MCF 10A (cell line): ENCODE data around the gene TSTD1. TPM values are rescaled to one million over a fixed set of nuclear protein-coding genes. Genes with fewer than 3 reads are reported as not detected.

Source experiments
- BruUV-seq: library from RNA; stranded (reverse); fragments of 400-500 nt; replicated peaks from 2 replicates; lab custom pipeline; 2021; lab: Mats Ljungman, UMichigan
- CTCF ChIA-PET: fragments of 300-600 bp; sonication (Branson Sonifier 250); formaldehyde crosslinking; extraction: SDS; loops from one replicate; lab custom pipeline; 2021; ENCODE audit warnings: antibody characterized with exemption, inconsistent platforms; lab: Yijun Ruan, JAX
- POLR2A ChIA-PET: fragments of 300-600, 350-650 bp; sonication (Branson Sonifier 250); formaldehyde crosslinking; extraction: SDS; loops from one replicate; lab custom pipeline; 2020; ENCODE audit warnings: antibody characterized with exemption, inconsistent platforms; lab: Yijun Ruan, JAX
- DNase-seq: peaks from one replicate; pipeline ENCODE4 v3.0.0-alpha.2; 2018; ENCODE audit not compliant: unreplicated experiment
- H3K27ac Mint-ChIP-seq: one replicate; pipeline ENCODE4 v1.8.0; 2022; ENCODE audit warnings: mild to moderate bottlenecking, low read depth, mixed read lengths; ENCODE audit not compliant: unreplicated experiment
- H3K27me3 Mint-ChIP-seq: one replicate; pipeline ENCODE4 v1.8.0; 2022; ENCODE audit warnings: mixed read lengths; ENCODE audit not compliant: insufficient read depth, unreplicated experiment
- H3K36me3 Mint-ChIP-seq: one replicate; pipeline ENCODE4 v1.8.0; 2022; ENCODE audit warnings: mild to moderate bottlenecking, moderate library complexity, mixed read lengths; ENCODE audit not compliant: insufficient read depth, unreplicated experiment
- H3K4me1 Mint-ChIP-seq: one replicate; pipeline ENCODE4 v1.8.0; 2022; ENCODE audit warnings: mixed read lengths; ENCODE audit not compliant: insufficient read depth, unreplicated experiment
- H3K4me3 Mint-ChIP-seq: one replicate; pipeline ENCODE4 v1.8.0; 2022; ENCODE audit warnings: mild to moderate bottlenecking, moderate library complexity, mixed read lengths; ENCODE audit not compliant: unreplicated experiment
- H3K9me3 Mint-ChIP-seq: one replicate; pipeline ENCODE4 v1.8.0; 2022; ENCODE audit warnings: mixed read lengths; ENCODE audit not compliant: unreplicated experiment
- intact Hi-C: fragments of 100-400 bp; cut with micrococcal nuclease; formaldehyde crosslinking; loops from 2 replicates; pipeline ENCODE4 v1.14.1; 2022
- total RNA-seq: library from RNA; stranded (reverse); gene quantifications from 2 replicates; pipeline ENCODE4 v1.2.3, GENCODE V29; 2022
- TF ChIP-seq, protein P1 (sequence below): fragments of 200-600 bp; IDR thresholded peaks from one replicate; pipeline ENCODE4 v1.8.0; 2022; ENCODE audit warnings: antibody characterized with exemption, mild to moderate bottlenecking; ENCODE audit not compliant: unreplicated experiment

Gene TSTD1
- total RNA-seq, 1 experiment from 2014 or later: 35.2 TPM

DNA sequence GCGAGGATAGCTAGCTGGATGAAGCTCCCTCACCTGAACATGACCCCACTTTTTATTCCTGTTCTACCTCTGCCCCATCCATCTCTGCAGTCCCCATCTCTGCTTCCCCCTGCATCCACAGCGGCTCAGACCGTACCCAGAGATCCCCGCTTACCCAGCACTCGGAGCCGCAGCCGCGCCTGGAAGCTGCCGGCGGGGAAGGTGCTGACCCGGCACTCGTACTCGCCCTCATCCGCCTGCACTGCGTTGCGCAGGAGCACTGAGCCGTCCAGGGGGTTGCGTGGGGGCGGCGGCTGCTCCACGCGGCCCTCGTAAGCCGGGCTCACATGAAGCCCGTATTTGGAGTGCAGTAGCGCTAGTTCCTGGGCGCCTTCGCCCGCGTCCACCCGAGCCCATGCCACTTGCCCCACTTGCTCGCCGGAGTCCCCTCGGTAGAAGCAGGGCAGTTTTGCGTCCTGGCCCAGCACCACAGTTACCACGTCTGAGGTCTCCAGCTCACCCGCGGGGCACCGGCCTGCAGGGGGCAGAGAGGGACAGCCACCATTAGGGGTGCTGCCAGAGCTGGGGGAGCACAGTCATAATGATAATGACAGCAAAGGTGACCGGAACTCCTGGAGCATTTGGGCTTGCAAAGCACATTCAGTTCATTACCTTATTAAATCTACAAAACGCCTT lies 40.8 kb upstream of the TSTD1 start:
- intact Hi-C loops: loop anchor here (10.0 kb wide), 1 partner anchor 735 kb away; the partner anchor contains the start of genes COPA and NCSTN

DNA sequence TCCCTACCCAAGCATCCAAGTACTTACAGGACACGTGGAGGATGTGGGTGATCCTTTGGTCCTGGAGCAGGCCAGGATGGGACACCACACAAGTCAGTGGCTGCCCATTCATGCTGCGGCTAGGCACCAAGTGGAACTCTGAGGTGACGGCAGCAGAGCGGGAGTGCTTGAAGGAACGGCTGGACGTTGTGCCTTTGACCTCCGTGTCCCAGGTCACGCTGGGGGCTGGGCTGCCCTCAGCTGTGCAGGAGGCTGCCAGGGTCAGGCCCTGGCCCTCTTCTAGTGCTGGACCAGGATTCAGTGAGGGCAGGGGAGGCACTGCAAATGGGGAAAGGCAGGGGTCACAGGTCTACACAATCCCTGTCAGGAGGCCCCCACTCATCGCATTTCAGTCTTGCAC lies 38.7 kb upstream of the TSTD1 start:
- Mint-ChIP-seq H3K27ac (no peak overlapping the region), H3K4me1 (peaks cover 68% of the 10 kb centered on the region), H3K9me3 (no peaks in the 10 kb centered on the region), H3K27me3 (no peaks in the 10 kb centered on the region), H3K36me3 (peaks cover 12% of the 10 kb centered on the region), H3K4me3 (no peak overlapping the region)
- ChIA-PET POLR2A (interaction anchor here (0.6 to 7.3 kb wide), 5 partner anchors 27 to 81 kb away, joined by 3 to 122 read pairs (median 4); partner anchors contain the start of genes F11R and USF1), CTCF (interaction anchor here (0.6 to 14.2 kb wide), 7 partner anchors 11 to 317 kb away, joined by 3 to 331 read pairs (median 3); partner anchors contain the start of genes KLHDC9, NECTIN4, TOMM40L and USF1)
- intact Hi-C loops: no loop called here
- DNase-seq: no peak
- TF ChIP-seq, protein P1, sequence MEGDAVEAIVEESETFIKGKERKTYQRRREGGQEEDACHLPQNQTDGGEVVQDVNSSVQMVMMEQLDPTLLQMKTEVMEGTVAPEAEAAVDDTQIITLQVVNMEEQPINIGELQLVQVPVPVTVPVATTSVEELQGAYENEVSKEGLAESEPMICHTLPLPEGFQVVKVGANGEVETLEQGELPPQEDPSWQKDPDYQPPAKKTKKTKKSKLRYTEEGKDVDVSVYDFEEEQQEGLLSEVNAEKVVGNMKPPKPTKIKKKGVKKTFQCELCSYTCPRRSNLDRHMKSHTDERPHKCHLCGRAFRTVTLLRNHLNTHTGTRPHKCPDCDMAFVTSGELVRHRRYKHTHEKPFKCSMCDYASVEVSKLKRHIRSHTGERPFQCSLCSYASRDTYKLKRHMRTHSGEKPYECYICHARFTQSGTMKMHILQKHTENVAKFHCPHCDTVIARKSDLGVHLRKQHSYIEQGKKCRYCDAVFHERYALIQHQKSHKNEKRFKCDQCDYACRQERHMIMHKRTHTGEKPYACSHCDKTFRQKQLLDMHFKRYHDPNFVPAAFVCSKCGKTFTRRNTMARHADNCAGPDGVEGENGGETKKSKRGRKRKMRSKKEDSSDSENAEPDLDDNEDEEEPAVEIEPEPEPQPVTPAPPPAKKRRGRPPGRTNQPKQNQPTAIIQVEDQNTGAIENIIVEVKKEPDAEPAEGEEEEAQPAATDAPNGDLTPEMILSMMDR: no peak
- no TSS peak for BruUV-seq

More for the DNA sequence above, 40.8 kb upstream of the TSTD1 start:
- DNase-seq: no peak
- no peak overlapping the region for H3K4me3 Mint-ChIP-seq
- no TSS peak for BruUV-seq
- H3K36me3 Mint-ChIP-seq: no peaks in the 10 kb centered on the region
- no peaks in the 10 kb centered on the region for H3K9me3 Mint-ChIP-seq
- no peaks in the 10 kb centered on the region for H3K27me3 Mint-ChIP-seq
- TF ChIP-seq, protein P1: no peak
- no peak overlapping the region for H3K27ac Mint-ChIP-seq
- peaks cover 68% of the 10 kb centered on the region for H3K4me1 Mint-ChIP-seq
- ChIA-PET CTCF (interaction anchor here (0.6 to 4.8 kb wide), 6 partner anchors 9 to 104 kb away, joined by 3 to 38 read pairs (median 4); partner anchors contain the start of genes KLHDC9, NECTIN4 and USF1), POLR2A (interaction anchor here (0.6 to 7.0 kb wide), 7 partner anchors 9 to 237 kb away, joined by 3 to 82 read pairs (median 3); partner anchors contain the start of genes F11R, KLHDC9, NECTIN4 and USF1)

DNA sequence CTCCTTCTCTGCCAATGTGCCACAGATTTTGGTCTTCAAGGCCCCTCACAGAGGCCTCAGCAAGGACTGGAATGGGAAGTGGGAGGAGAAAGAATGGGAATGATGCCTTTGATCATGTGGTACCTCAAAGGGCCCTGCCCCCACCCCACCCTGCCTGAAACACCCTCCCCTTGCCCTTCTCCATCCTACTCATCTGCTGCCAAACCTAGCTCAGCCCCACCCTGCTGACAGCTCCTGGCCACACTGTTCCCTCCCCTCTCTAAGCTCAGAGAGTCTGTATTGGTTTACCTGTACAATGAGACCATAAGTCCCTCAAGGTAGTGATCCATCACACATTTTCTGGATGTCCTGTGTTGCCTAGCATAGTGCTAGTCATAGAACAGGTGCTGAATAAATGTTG lies 37.6 kb upstream of the TSTD1 start:
- no TSS peak for BruUV-seq
- Mint-ChIP-seq H3K4me3 (no peak overlapping the region), H3K9me3 (no peaks in the 10 kb centered on the region), H3K4me1 (peaks cover 64% of the 10 kb centered on the region), H3K27ac (peak overlapping the region; percentile 60), H3K36me3 (peaks cover 17% of the 10 kb centered on the region), H3K27me3 (no peaks in the 10 kb centered on the region)
- DNase-seq: peak; percentile 32
- TF ChIP-seq, protein P1: no peak
- CTCF ChIA-PET: interaction anchor here (0.5 to 14.2 kb wide), 6 partner anchors 12 to 871 kb away, joined by 3 to 331 read pairs (median 4); partner anchors contain the start of genes KLHDC9, NECTIN4 and PEA15
- intact Hi-C loops: no loop called here
- POLR2A ChIA-PET: interaction anchor here (0.9 to 7.3 kb wide), 8 partner anchors 8 to 80 kb away, joined by 3 to 122 read pairs (median 30); partner anchors contain the start of genes F11R, NIT1, PFDN2 and USF1
